HG03342 (cell line): ENCODE results near the gene MEGF10.

ENCODE experiments used
- ATAC-seq: cut with Tn5 transposase; IDR thresholded peaks from one replicate; pipeline ENCODE4 v1.9.1; 2021; ENCODE audit warnings: mild to moderate bottlenecking, moderate library complexity; ENCODE audit not compliant: unreplicated experiment

MEGF10 gene

GRCh38 chr5:127363403-127363802 lies 72.8 kb downstream of the MEGF10 start:
- ATAC-seq, result no peak

GRCh38 chr5:127367029-127367428 lies 76.4 kb downstream of the MEGF10 start:
- ATAC-seq, result no peak

DNA sequence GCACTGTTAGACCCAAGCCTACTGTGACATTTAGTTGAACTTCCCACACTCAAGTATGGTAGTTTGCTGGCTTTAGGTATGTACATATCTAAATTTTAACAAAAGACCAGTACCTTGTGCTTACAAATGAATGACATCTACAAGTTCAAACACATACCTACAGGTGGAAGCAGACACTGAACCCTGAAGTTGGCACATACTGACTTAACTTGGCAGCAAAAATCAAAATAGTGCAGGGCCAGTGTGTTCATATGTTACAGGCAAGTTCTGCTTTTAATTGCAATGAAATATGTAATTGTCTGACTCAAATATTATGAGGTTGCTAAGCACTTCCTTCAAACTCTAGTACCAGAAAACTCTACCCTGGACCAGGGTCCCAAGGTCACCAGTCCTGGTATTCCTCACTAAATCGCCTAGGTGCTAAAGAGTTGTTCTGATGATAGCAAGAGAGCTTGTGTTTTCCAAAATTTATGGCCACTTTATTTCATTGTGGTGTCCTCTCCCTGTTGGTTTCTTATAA lies 77.4 kb downstream of the MEGF10 start:
- no peak for ATAC-seq

- no peak for ATAC-seq
Measured at GRCh38 chr5:127369796-127370195, 79.2 kb downstream of the MEGF10 start.

DNA sequence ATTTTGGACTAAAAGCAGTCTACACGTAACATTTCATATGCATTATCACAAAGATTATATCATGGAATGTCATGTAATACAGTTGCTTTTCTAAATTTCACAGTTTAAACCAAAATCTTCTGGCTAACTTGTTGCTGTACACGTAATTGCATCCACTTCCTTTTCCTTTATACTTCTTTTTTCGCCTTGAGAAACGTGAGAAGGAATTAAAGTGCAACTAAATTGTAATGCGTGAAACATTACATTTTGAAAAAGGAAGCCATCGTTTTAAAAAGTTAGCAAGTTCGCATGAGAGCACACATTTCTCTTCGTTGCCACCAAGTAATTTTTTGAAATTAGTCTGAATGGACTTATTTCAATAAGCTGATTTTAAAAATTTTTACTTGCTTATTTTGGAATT lies 80.0 kb downstream of the MEGF10 start:
- no peak for ATAC-seq

- ATAC-seq, result no peak
Measured at GRCh38 chr5:127373858-127374491, 83.4 kb downstream of the MEGF10 start.

GRCh38 chr5:127375124-127375523 lies 84.5 kb downstream of the MEGF10 start:
- ATAC-seq, result no peak

GRCh38 chr5:127375544-127376091 lies 85.0 kb downstream of the MEGF10 start:
- ATAC-seq, result no peak

GRCh38 chr5:127377651-127378050 lies 87.1 kb downstream of the MEGF10 start:
- ATAC-seq, result no peak

- no peak for ATAC-seq
Measured at GRCh38 chr5:127385936-127386335, 95.3 kb downstream of the MEGF10 start.

DNA sequence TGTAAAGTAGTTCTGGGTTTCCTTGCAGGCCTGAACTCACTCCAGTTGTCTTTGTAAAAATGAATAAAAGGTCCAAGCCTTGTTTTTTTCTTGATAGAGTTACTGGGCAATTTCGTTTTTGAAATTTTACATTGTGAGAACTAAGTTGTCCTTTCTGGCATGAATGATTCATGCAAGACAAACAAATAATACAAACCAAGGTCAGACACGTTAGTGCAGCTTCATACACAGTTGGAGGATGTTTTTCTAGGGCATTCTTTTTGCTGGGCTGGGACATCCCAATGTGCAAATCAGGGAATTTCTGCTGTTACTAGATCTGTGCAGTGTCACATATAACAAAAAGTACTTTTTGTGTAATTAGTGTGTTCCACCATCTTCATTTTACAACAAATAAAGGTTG lies 96.0 kb downstream of the MEGF10 start:
- ATAC-seq, result no peak

DNA sequence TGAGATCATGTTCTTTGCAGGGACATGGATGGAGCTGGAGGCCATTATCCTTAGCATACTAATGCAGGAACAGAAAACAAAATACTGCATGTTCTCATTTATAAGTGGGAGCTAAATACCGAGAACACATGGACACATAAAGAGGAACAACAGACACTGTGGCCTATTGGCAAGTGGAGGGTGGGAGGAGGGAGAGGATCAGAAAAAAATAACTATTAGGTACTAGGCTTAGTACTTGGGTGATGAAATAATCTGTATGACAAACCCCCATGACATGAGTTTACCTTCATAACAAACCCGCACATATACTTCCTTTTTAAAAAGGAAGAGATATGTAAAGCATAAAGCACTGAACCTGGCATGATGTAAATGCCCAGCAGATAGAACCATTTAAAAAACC lies 99.0 kb downstream of the MEGF10 start:
- ATAC-seq, result no peak

DNA sequence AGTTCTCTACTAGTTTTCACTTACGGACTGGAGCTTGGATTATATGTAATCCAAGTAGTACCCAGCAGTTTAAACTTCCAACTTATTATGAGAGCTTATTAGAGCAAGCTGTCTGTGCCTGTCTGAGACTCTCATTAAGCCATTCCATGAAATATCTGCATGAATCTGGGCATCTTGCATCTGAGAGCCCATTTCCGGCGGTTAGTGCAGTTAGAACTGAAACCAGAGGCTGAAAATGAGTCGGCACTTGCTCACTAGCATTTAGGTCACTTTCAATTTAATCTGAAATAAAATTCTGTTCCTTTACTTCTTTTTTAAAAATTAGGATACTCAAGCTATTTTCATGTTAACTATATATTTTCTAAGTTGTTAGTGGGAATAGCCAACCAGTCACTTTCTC lies 102.2 kb downstream of the MEGF10 start:
- ATAC-seq, result no peak

GRCh38 chr5:127396490-127397155 lies 106.0 kb downstream of the MEGF10 start:
- ATAC-seq, result no peak

- ATAC-seq, result no peak
Measured at GRCh38 chr5:127398508-127398907, 107.9 kb downstream of the MEGF10 start.

- ATAC-seq, result no peak
Measured at GRCh38 chr5:127399068-127399467, 108.5 kb downstream of the MEGF10 start.

- ATAC-seq, result no peak
Measured at GRCh38 chr5:127400539-127400938, 109.9 kb downstream of the MEGF10 start.

- no peak for ATAC-seq
Measured at GRCh38 chr5:127400946-127401670, 110.5 kb downstream of the MEGF10 start.

DNA sequence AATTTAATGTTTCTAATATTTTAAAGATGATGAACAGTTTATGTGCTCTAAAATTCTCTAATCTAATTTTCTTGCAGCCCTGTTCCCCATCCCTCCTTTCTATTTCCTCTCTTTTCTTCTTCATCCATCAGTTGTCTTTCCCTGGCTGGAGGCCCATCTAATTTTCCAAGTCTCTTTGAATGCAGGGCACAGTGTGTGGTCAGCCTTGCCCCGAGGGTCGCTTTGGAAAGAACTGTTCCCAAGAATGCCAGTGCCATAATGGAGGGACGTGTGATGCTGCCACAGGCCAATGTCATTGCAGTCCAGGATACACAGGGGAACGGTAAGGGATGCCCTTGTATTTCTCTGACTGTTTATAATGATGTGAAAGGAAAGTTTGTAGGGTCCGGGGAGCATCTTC lies 111.8 kb downstream of the MEGF10 start:
- no peak for ATAC-seq

GRCh38 chr5:127404190-127404589 lies 113.6 kb downstream of the MEGF10 start:
- no peak for ATAC-seq

GRCh38 chr5:127406326-127407121 lies 115.9 kb downstream of the MEGF10 start:
- no peak for ATAC-seq
